AG09309 (cell line): ENCODE results near the gene NPY5R.

Experiments used
- DNase-seq: peaks from one replicate; pipeline ENCODE4 v3.0.0-alpha.2; 2010; ENCODE audit warnings: low read depth
- H3K4me3 ChIP-seq: 2 replicates; pipeline ENCODE4 v1.5.1; 2011; ENCODE audit warnings: mild to moderate bottlenecking, low read depth, low read length, moderate library complexity; ENCODE audit not compliant: control insufficient read depth
- CTCF ChIP-seq: IDR thresholded peaks from 2 replicates; pipeline ENCODE4 v1.5.1; 2011; ENCODE audit warnings: mild to moderate bottlenecking, low read depth, low read length, inconsistent platforms; ENCODE audit not compliant: insufficient read depth, control insufficient read depth; ENCODE audit errors: missing control alignments

The NPY5R gene

GRCh38 chr4:163353054-163353453 lies 9.4 kb downstream of the NPY5R start:
- no peak overlapping the region for H3K4me3 ChIP-seq
- no peak for TF ChIP-seq CTCF
- no peak for DNase-seq

GRCh38 chr4:163356104-163356503 lies 12.4 kb downstream of the NPY5R start:
- no peak for TF ChIP-seq CTCF
- DNase-seq, result no peak
- no peak overlapping the region for H3K4me3 ChIP-seq

GRCh38 chr4:163367651-163368050 lies 24.0 kb downstream of the NPY5R start:
- DNase-seq, result no peak
- no peak for TF ChIP-seq CTCF
- no peak overlapping the region for H3K4me3 ChIP-seq

- DNase-seq, result no peak
- no peak for TF ChIP-seq CTCF
- no peak overlapping the region for H3K4me3 ChIP-seq
Observed at GRCh38 chr4:163372029-163372428, 28.3 kb downstream of the NPY5R start.

GRCh38 chr4:163378661-163379060 lies 35.0 kb downstream of the NPY5R start:
- no peak overlapping the region for H3K4me3 ChIP-seq
- no peak for DNase-seq
- no peak for TF ChIP-seq CTCF

GRCh38 chr4:163380703-163381102 lies 37.0 kb downstream of the NPY5R start:
- TF ChIP-seq CTCF, result no peak
- DNase-seq, result no peak
- H3K4me3 ChIP-seq, result no peak overlapping the region
